HG02763 (cell line): ENCODE measurements around the gene FREM3.
"Not testable (repeated sequence)": the region's sequence is repeated elsewhere in the genome, so short reads cannot be mapped to it uniquely, and the experiment has no call there.

Source experiments
- ATAC-seq: cut with Tn5 transposase; IDR thresholded peaks from one replicate; pipeline ENCODE4 v1.9.1; 2021; ENCODE audit warnings: mild to moderate bottlenecking, moderate library complexity; ENCODE audit not compliant: unreplicated experiment

FREM3 gene

GRCh38 chr4:143700416-143701352 lies at the start of gene FREM3:
Gene FREM3 (minus strand): TSS chr4:143700675. CDS start chr4:143700675, 0 bp downstream.
- ATAC-seq: no peak

GRCh38 chr4:143745874-143746273 lies 45.4 kb upstream of the FREM3 start:
- ATAC-seq: no peak

GRCh38 chr4:143743591-143743990 lies 43.1 kb upstream of the FREM3 start:
- no peak for ATAC-seq

GRCh38 chr4:143742834-143743233 lies 42.4 kb upstream of the FREM3 start:
- ATAC-seq: no peak

GRCh38 chr4:143736861-143737260 lies 36.4 kb upstream of the FREM3 start:
- ATAC-seq: no peak

GRCh38 chr4:143736061-143736460 lies 35.6 kb upstream of the FREM3 start:
- not testable (repeated sequence) for ATAC-seq

- ATAC-seq: no peak
Measured at GRCh38 chr4:143728166-143728565, 27.7 kb upstream of the FREM3 start.

GRCh38 chr4:143726714-143727113 lies 26.2 kb upstream of the FREM3 start:
- no peak for ATAC-seq

GRCh38 chr4:143721317-143721716 lies 20.8 kb upstream of the FREM3 start:
- no peak for ATAC-seq

GRCh38 chr4:143718748-143719147 lies 18.3 kb upstream of the FREM3 start:
- not testable (repeated sequence) for ATAC-seq

GRCh38 chr4:143713955-143714625 lies 13.6 kb upstream of the FREM3 start:
- ATAC-seq: no peak

- no peak for ATAC-seq
Measured at GRCh38 chr4:143713553-143713952, 13.1 kb upstream of the FREM3 start.

GRCh38 chr4:143712155-143712550 lies 11.7 kb upstream of the FREM3 start:
- ATAC-seq: no peak

- no peak for ATAC-seq
Measured at GRCh38 chr4:143711543-143712154, 11.2 kb upstream of the FREM3 start.

- ATAC-seq: no peak
Measured at GRCh38 chr4:143701365-143701764, 890 bp upstream of the FREM3 start.

- ATAC-seq: no peak
Measured at GRCh38 chr4:143700046-143700415, 444 bp downstream of the FREM3 start.

GRCh38 chr4:143699331-143700045 lies 987 bp downstream of the FREM3 start:
- no peak for ATAC-seq

GRCh38 chr4:143693856-143694255 lies 6.6 kb downstream of the FREM3 start:
- no peak for ATAC-seq

- ATAC-seq: no peak
Measured at GRCh38 chr4:143692241-143692640, 8.2 kb downstream of the FREM3 start.

GRCh38 chr4:143679434-143679833 lies 21.0 kb downstream of the FREM3 start:
- ATAC-seq: no peak

GRCh38 chr4:143673629-143674028 lies 26.8 kb downstream of the FREM3 start:
- not testable (repeated sequence) for ATAC-seq
